Dermis blood vessel endothelial cell (primary cell): Measurements from ENCODE around the gene CD200. TPM values are rescaled to one million over a fixed set of nuclear protein-coding genes. Genes with fewer than 3 reads are reported as not detected.

ENCODE experiments used
- total RNA-seq: library from RNA; depleted of rRNA; stranded (reverse); fragments of >200 nt; gene quantifications from 2 replicates; pipeline ENCODE4 v1.2.3, GENCODE V29; 2014

Gene CD200
- total RNA-seq, 1 donor from 2014 or later: 3.4 TPM

Other genes starting within 250 kb of the CD200 start
- 6.7 and 7.7 TPM in 2 replicates for gene C3orf52, start 246.8 kb upstream of the CD200 start, total RNA-seq
- gene GCSAM, start 199.9 kb upstream of the CD200 start, total RNA-seq: not detected in 2 replicates
- gene SLC9C1, start 38.9 kb upstream of the CD200 start, total RNA-seq: 0.14 and 0.85 TPM in 2 replicates
- gene BTLA, start 166.3 kb downstream of the CD200 start, total RNA-seq: under 0.01 and 0.05 TPM in 2 replicates
- gene ATG3, start 228.8 kb downstream of the CD200 start, total RNA-seq: 84.6 and 103 TPM in 2 replicates
- 33.7 and 56.4 TPM in 2 replicates for gene SLC35A5, start 228.9 kb downstream of the CD200 start, total RNA-seq